ENCODE data around the gene CEP290. TPM values are rescaled to one million over a fixed set of nuclear protein-coding genes. Genes with fewer than 3 reads are reported as not detected.
"Not testable (repeated sequence)": the region's sequence is repeated elsewhere in the genome, so short reads cannot be mapped to it uniquely, and the experiment has no call there.

Gene CEP290
- total RNA-seq, 1 donor from 2014 or later, result 28.5 TPM

- H3K4me1 Mint-ChIP-seq (ENCODE audit: unreplicated experiment), result peaks cover 29% of the 10 kb centered on the region
Measured at GRCh38 chr12:88037770-88038169, 104.1 kb downstream of the CEP290 start.

GRCh38 chr12:88036353-88036965, 105.4 kb downstream of the CEP290 start:
- H3K9me3 Mint-ChIP-seq, result no peaks in the 10 kb centered on the region
- H3K27ac Mint-ChIP-seq, result peak overlapping the region; percentile 73
- peak overlapping the region; percentile 98 for H3K4me3 Mint-ChIP-seq
- no peak for TF ChIP-seq CTCF (conservative IDR thresholded peaks at IDR 0.05)
- no peak for DNase-seq (ENCODE audit: extremely low spot score, unreplicated experiment)
- no peaks in the 10 kb centered on the region for H3K27me3 Mint-ChIP-seq
- peaks cover 29% of the 10 kb centered on the region for H3K4me1 Mint-ChIP-seq (ENCODE audit: unreplicated experiment)
- H3K36me3 Mint-ChIP-seq, result peaks cover 5% of the 10 kb centered on the region

More at GRCh38 chr12:88037770-88038169, 104.1 kb downstream of the CEP290 start:
- TF ChIP-seq CTCF (conservative IDR thresholded peaks at IDR 0.05), result no peak
- no peak overlapping the region for H3K4me3 Mint-ChIP-seq
- H3K36me3 Mint-ChIP-seq, result peaks cover 5% of the 10 kb centered on the region
- H3K27ac Mint-ChIP-seq, result no peak overlapping the region
- H3K9me3 Mint-ChIP-seq, result no peaks in the 10 kb centered on the region
- H3K27me3 Mint-ChIP-seq, result no peaks in the 10 kb centered on the region
- DNase-seq (ENCODE audit: extremely low spot score, unreplicated experiment), result no peak

GRCh38 chr12:88035907-88036289, 106.0 kb downstream of the CEP290 start:
- DNase-seq (ENCODE audit: extremely low spot score, unreplicated experiment), result no peak
- no peaks in the 10 kb centered on the region for H3K27me3 Mint-ChIP-seq
- H3K9me3 Mint-ChIP-seq, result no peaks in the 10 kb centered on the region
- H3K36me3 Mint-ChIP-seq, result peaks cover under 1% of the 10 kb centered on the region
- H3K27ac Mint-ChIP-seq, result peak overlapping the region; percentile 73
- H3K4me3 Mint-ChIP-seq, result peak overlapping the region; percentile 98
- peaks cover 29% of the 10 kb centered on the region for H3K4me1 Mint-ChIP-seq (ENCODE audit: unreplicated experiment)
- no peak for TF ChIP-seq CTCF (conservative IDR thresholded peaks at IDR 0.05)

GRCh38 chr12:88035271-88035906, 106.5 kb downstream of the CEP290 start:
- peak overlapping the region; percentile 73 for H3K27ac Mint-ChIP-seq
- no peaks in the 10 kb centered on the region for H3K36me3 Mint-ChIP-seq
- H3K4me3 Mint-ChIP-seq, result peak overlapping the region; percentile 98
- H3K27me3 Mint-ChIP-seq, result no peaks in the 10 kb centered on the region
- H3K4me1 Mint-ChIP-seq (ENCODE audit: unreplicated experiment), result peaks cover 29% of the 10 kb centered on the region
- peak; percentile 90 for DNase-seq (ENCODE audit: extremely low spot score, unreplicated experiment)
- TF ChIP-seq CTCF (conservative IDR thresholded peaks at IDR 0.05), result no peak
- H3K9me3 Mint-ChIP-seq, result no peaks in the 10 kb centered on the region

- DNase-seq (ENCODE audit: extremely low spot score, unreplicated experiment); H3K36me3 Mint-ChIP-seq; H3K4me1 Mint-ChIP-seq (ENCODE audit: unreplicated experiment); H3K9me3 Mint-ChIP-seq; H3K4me3 Mint-ChIP-seq; H3K27ac Mint-ChIP-seq; H3K27me3 Mint-ChIP-seq: not testable (repeated sequence)
Measured at GRCh38 chr12:88031161-88031560, 110.7 kb downstream of the CEP290 start.

GRCh38 chr12:88029093-88029665, 112.7 kb downstream of the CEP290 start, which contains the start of gene C12orf50:
TSS of gene C12orf50 (minus strand) at chr12:88029401. CDS start at chr12:88026962, 2,439 bp downstream.
- Mint-ChIP-seq H3K4me1 (ENCODE audit: unreplicated experiment) (no peaks in the 10 kb centered on the region), H3K9me3 (no peaks in the 10 kb centered on the region), H3K36me3 (no peaks in the 10 kb centered on the region), H3K27me3 (peaks cover 5% of the 10 kb centered on the region), H3K4me3 (no peak within 1 kb of the TSS), H3K27ac (no peak within 1 kb of the TSS)
- no peak for TF ChIP-seq CTCF (conservative IDR thresholded peaks at IDR 0.05)
- no peak for DNase-seq (ENCODE audit: extremely low spot score, unreplicated experiment)
